Measurements from ENCODE around the gene PPIC. TPM values are rescaled to one million over a fixed set of nuclear protein-coding genes. Genes with fewer than 3 reads are reported as not detected.

Gene PPIC
- total RNA-seq, 1 donor from 2014 or later: 5.7 TPM

DNA sequence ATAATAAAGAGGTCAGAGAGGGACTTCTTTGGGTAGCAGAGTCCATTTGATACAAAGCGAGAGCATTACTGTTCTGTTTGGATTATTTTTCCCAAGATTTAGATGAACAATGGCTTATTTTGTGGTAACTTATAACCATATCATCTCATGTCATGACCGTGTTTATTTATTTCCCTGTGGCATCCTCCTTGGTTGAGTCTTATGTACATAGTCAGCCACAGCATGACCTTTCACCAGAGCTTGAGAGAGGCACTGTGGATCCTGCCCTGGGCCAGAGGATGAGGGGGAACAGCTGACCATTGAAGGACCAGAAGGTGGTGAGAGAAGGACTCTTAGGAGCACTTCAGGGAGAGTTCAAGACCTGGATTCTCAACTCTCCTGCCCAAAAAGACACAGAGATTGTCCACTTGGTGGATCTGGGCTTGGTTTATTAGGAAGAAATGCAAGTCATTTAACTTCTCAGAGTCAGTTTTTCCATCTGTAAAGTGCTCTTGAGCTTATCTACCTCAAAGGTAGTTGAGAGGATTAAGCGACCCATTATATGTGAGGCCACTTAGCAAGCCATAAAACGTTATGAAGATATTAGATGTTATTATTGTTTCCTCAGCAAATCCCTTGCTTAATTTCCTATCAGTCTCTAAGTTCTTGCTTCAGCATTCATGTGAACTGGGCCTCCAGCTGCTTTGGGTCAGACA is 51.4 kb downstream of the PPIC start:
- Mint-ChIP-seq H3K9me3 (ENCODE audit: unreplicated experiment) (no peaks in the 10 kb centered on the region), H3K36me3 (ENCODE audit: unreplicated experiment) (no peaks in the 10 kb centered on the region), H3K27me3 (ENCODE audit: unreplicated experiment) (no peaks in the 10 kb centered on the region), H3K4me3 (ENCODE audit: unreplicated experiment) (no peak overlapping the region), H3K4me1 (ENCODE audit: low read depth, unreplicated experiment) (peaks cover 6% of the 10 kb centered on the region), H3K27ac (ENCODE audit: unreplicated experiment) (no peak overlapping the region)
- DNase-seq: no peak
- TF ChIP-seq, protein P1, sequence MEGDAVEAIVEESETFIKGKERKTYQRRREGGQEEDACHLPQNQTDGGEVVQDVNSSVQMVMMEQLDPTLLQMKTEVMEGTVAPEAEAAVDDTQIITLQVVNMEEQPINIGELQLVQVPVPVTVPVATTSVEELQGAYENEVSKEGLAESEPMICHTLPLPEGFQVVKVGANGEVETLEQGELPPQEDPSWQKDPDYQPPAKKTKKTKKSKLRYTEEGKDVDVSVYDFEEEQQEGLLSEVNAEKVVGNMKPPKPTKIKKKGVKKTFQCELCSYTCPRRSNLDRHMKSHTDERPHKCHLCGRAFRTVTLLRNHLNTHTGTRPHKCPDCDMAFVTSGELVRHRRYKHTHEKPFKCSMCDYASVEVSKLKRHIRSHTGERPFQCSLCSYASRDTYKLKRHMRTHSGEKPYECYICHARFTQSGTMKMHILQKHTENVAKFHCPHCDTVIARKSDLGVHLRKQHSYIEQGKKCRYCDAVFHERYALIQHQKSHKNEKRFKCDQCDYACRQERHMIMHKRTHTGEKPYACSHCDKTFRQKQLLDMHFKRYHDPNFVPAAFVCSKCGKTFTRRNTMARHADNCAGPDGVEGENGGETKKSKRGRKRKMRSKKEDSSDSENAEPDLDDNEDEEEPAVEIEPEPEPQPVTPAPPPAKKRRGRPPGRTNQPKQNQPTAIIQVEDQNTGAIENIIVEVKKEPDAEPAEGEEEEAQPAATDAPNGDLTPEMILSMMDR (IDR thresholded peaks at IDR 0.05; ENCODE audit: partially characterized antibody, unreplicated experiment): no peak

DNA sequence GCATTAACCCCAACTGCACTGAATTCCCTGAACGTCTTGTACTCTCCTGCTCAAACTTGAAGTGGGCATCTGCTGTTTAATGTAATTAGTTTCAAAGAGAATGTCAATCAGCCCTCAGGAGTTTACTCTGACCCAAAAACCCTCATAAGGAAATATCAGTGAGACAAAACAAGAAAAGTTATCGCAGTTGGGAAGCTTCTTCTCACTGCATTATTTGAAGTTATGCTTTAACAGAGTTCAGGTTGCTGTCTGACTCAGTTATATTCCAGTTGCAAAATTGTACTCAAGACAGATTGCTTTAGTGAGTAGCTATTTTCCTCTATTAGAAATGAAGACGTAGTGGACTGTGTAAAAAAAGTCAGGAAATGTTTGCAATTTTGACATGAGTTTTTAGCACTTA is 52.1 kb downstream of the PPIC start:
- no peak for DNase-seq
- TF ChIP-seq, protein P1 (IDR thresholded peaks at IDR 0.05; ENCODE audit: partially characterized antibody, unreplicated experiment): no peak
- Mint-ChIP-seq H3K9me3 (ENCODE audit: unreplicated experiment) (no peaks in the 10 kb centered on the region), H3K27ac (ENCODE audit: unreplicated experiment) (no peak overlapping the region), H3K4me3 (ENCODE audit: unreplicated experiment) (no peak overlapping the region), H3K4me1 (ENCODE audit: low read depth, unreplicated experiment) (peaks cover 12% of the 10 kb centered on the region), H3K27me3 (ENCODE audit: unreplicated experiment) (no peaks in the 10 kb centered on the region), H3K36me3 (ENCODE audit: unreplicated experiment) (no peaks in the 10 kb centered on the region)

DNA sequence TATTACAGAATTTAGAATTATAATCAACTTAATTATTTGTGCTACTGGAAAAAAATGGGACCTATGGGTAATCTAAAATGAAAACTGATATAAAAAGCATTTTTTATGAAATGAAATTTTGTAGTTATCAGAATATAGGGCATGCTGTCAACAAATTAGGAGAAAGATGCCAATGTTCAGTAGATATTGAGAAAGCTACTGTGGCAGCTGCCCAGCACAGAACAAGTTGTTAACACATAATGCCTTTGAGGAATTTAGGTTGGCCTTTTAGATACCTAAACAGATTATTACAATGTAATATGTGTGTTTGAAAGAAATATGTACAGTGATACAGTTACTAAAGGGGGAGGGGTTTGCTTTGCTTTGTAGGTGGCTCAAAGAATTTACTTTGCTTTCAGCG is 54.1 kb downstream of the PPIC start:
- H3K27ac Mint-ChIP-seq (ENCODE audit: unreplicated experiment): no peak overlapping the region
- H3K9me3 Mint-ChIP-seq (ENCODE audit: unreplicated experiment): no peaks in the 10 kb centered on the region
- H3K27me3 Mint-ChIP-seq (ENCODE audit: unreplicated experiment): no peaks in the 10 kb centered on the region
- no peaks in the 10 kb centered on the region for H3K36me3 Mint-ChIP-seq (ENCODE audit: unreplicated experiment)
- H3K4me3 Mint-ChIP-seq (ENCODE audit: unreplicated experiment): no peak overlapping the region
- no peak for DNase-seq
- TF ChIP-seq, protein P1 (IDR thresholded peaks at IDR 0.05; ENCODE audit: partially characterized antibody, unreplicated experiment): no peak
- H3K4me1 Mint-ChIP-seq (ENCODE audit: low read depth, unreplicated experiment): peaks cover 27% of the 10 kb centered on the region

DNA sequence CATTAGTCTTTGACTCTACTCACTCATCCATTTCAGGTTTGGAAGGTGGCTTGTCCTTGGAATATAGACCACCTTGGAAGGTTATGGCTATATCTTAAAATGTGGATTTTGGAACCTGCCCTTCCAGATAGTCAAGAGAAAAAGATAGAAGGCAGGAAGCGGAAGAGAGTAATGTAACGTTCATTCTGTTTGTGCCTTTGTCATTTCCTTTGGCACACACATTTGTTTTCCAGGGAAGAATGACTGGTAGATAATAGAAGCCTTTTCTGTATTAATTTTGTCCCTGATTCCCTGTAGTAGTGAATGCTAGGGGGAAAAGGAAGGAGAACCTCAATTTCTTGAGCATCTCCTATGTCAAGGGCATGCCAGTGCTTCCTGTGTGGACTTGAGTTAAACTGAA is 54.7 kb downstream of the PPIC start:
- Mint-ChIP-seq H3K4me1 (ENCODE audit: low read depth, unreplicated experiment) (peaks cover 32% of the 10 kb centered on the region), H3K9me3 (ENCODE audit: unreplicated experiment) (no peaks in the 10 kb centered on the region), H3K4me3 (ENCODE audit: unreplicated experiment) (no peak overlapping the region), H3K27me3 (ENCODE audit: unreplicated experiment) (no peaks in the 10 kb centered on the region), H3K36me3 (ENCODE audit: unreplicated experiment) (no peaks in the 10 kb centered on the region), H3K27ac (ENCODE audit: unreplicated experiment) (no peak overlapping the region)
- DNase-seq: no peak
- TF ChIP-seq, protein P1 (IDR thresholded peaks at IDR 0.05; ENCODE audit: partially characterized antibody, unreplicated experiment): no peak

DNA sequence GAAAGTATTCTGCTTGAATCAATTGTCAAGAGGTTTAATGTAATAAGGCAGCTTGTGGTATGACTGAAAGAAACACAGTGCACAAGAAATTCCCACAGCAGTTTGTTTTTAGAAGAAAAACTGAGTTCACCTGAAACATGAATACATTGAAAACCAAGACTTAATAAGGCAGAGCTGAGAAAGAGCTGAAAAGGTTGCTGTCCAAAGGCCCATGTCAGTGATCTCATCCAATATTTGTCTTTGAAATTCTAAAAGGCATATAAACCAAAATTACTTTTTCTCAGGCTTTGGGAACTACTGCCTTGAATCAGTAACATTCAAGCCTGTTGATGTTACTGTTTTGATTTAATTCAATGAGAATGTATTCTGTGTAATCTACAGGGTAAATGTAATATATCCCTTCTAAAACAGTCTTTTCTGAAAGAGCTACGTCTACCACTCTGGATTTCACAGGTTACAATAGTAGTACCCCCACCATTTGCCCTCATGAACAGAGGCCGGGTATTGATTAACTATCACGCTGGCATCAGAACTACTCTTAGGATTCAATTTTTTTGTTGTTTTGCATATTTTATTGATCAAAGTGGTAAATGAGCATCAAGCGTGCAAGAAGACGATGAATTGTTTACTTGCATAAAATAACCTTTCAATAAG is 57.8 kb downstream of the PPIC start:
- DNase-seq: no peak
- peaks cover 4% of the 10 kb centered on the region for H3K9me3 Mint-ChIP-seq (ENCODE audit: unreplicated experiment)
- no peaks in the 10 kb centered on the region for H3K27me3 Mint-ChIP-seq (ENCODE audit: unreplicated experiment)
- no peak overlapping the region for H3K4me3 Mint-ChIP-seq (ENCODE audit: unreplicated experiment)
- peaks cover 31% of the 10 kb centered on the region for H3K4me1 Mint-ChIP-seq (ENCODE audit: low read depth, unreplicated experiment)
- H3K36me3 Mint-ChIP-seq (ENCODE audit: unreplicated experiment): no peaks in the 10 kb centered on the region
- H3K27ac Mint-ChIP-seq (ENCODE audit: unreplicated experiment): peak overlapping the region; percentile 36
- TF ChIP-seq, protein P1 (IDR thresholded peaks at IDR 0.05; ENCODE audit: partially characterized antibody, unreplicated experiment): no peak

All from glutamatergic neuron (in vitro differentiated cells).